Stimulated activated CD4-positive, alpha-beta T cell treated with anti-CD3 and anti-CD28 coated beads, Interleukin-4, amount 100 ng/mL, for 24 hours (primary cell): Measurements from ENCODE around the gene SMIM1.
A peak's percentile ranks its signal among the peaks of the same experiment; 100 is the strongest.

Experiments used
- DNase-seq: peaks from one replicate; pipeline ENCODE4 v3.0.0-alpha.2; 2020

Gene SMIM1

GRCh38 chr1:3772715-3773571 lies at the start of gene SMIM1:
Gene SMIM1, plus strand, starts transcription at chr1:3772749. Its CDS starts 2,625 bp downstream, at chr1:3775374.
- DNase-seq, result no peak

DNA sequence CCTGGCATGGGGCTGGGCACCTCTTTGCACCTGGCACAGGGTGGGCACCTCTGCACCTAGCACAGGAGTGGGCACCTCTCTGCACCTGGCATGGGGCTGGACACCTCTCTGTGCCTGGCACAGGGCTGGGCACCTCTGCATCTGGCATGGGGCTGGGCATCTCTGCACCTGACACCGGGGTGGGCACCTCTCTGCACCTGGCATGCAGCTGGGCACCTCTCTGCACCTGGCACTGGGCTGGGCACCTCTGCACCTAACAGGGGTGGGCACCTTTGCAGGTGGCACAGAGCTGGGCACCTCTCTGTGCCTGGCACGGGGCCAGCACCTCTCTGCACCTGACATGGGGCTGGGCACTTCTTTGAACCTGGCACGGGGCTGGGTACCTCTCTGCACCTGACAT lies 49.7 kb upstream of the SMIM1 start:
- DNase-seq, result no peak

GRCh38 chr1:3724416-3725030 lies 48.0 kb upstream of the SMIM1 start:
- peak; percentile 81 for DNase-seq

- no peak for DNase-seq
These were observed 47.2 kb upstream of the SMIM1 start for GRCh38 chr1:3725366-3725765.

DNA sequence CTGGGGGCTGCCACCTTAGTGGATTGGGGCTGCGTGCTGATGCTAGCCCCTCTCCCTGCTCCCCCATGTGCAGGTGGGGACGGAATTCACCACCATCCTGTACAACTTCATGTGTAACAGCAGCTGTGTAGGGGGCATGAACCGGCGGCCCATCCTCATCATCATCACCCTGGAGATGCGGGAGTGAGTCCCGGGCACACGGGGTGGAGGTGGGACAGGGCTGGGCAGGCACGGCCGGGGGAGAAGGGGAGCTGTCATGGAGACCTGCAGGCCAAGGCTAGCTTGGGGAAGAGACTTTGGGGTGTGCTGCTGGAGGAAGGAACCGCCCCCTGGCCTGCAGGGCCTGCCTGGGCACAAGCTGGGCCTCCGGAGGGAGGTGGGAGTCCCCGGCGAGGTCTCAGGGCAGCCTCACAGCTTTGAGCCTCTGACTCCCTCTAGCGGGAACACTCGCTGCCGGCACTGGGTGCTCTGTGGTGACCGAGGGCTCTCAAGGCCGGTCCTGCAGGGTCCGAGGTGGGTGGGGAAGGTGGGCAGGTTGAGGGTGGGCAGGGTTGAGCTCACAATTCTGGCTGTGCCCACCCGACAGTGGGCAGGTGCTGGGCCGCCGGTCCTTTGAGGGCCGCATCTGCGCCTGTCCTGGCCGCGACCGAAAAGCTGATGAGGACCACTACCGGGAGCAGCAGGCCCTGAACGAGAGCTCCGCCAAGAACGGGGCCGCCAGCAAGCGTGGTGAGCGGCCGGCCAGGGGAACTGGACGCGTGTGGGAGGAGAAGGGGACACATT lies 45.3 kb upstream of the SMIM1 start:
- DNase-seq, result no peak

GRCh38 chr1:3727825-3728776 lies 44.4 kb upstream of the SMIM1 start:
- DNase-seq, result no peak

DNA sequence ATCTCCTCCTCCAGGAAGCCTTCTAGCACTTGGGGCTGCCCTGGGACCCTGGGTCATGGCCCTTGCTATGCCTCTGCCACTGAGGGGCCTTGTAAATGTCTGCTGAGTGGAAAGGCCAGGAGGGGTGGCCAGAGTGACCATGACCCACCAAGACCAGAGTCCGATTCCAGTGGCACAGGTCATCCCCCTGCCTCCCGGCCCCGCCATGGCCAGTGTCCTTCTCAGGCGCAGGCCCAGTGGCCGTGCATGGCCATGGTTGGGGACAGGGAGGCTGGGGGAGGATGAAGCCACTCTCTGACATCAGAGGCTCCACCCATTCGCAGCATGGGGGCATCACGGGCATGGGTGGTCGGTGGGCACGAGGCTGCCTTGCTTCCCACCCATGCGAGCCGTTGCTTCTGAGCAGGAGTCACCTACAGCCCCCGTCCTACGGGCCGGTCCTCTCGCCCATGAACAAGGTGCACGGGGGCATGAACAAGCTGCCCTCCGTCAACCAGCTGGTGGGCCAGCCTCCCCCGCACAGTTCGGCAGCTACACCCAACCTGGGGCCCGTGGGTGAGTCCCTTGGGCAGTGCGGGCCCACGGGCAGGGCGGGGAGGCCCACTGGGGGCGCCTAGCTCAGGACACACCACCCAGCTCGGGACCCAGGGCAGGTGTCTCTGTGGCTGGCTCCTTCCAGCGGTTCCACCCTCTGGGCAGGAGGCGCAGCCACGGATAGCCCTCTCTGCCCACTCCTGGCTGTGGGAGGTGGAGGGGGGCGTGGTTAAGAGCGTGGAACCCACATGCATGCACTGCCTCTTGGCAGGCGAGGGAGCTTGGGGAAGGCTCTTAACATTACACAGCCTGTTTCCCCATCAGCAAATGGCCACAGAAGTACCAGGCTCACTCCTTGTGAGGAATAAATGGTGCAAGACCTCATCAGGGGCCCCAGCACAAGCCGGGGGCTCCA lies 42.7 kb upstream of the SMIM1 start:
- DNase-seq, result no peak

DNA sequence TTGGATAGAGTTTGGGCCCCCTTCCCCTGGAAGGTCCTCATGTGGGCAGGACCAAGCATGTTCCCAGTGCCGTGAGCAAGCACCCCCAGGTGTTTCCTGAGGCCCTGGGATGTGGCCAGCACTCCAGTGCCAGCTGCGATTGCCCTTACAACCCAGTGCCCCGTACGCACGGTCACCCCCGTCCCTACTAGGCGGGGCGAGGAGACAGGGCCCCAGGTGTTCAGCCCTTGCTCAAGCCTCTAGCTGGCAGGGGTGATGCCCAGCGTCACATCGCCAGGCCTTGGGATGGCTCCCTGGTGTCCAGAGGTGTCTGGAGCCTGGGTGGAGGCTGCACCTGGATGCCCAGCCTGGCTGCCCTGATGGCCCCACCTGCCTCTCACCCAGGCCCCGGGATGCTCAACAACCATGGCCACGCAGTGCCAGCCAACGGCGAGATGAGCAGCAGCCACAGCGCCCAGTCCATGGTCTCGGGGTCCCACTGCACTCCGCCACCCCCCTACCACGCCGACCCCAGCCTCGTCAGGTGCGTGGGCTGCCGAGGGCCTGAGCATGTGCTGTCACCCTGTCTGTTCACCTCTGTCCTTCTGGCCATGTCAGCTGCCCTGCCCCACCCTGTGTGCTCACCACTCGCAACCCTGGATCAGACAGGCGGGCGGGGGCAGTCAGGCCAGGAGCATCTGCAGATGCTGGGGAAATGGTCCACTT lies 41.9 kb upstream of the SMIM1 start:
- DNase-seq, result no peak

DNA sequence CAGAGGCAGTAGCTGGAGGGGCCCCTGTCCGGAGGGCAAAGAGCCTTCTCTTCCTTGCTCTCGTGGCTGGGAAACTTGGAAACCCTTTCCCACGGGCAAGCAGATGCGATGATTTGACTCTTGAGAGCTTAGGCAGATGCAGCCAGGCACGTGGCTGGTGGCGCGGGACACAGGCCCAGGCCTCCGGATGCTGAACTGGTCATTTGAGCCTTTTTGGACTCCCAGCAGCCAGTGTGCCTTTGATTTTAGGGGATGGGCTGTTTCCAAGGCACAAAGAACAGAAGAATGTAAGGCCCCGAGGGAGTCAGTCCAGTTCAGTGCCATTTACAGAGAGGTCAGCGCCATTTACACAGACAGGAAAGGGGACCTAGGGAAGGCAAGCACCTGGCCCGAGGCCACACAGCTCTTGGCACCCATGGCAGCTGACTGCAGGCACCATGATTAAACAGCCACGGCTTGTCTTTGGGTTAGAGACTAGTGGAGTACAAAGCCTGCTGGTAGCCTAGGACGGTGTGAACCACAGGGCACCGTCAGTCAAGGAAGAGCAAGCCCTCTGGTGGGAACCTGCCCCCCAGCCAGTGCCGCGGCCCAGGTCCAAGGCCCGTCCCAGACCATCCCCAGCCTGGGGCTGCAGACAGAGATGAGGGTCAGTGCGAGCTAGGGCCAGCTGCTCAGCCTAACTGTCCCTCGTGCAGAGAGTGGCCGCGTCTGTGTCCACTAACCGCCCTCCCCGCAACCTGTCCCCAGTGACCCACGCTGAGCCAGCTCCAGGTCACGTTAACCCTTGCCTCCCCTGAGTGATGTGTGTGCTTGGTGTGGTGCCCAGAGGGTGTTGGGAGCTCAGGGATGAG lies 40.7 kb upstream of the SMIM1 start:
- no peak for DNase-seq

DNA sequence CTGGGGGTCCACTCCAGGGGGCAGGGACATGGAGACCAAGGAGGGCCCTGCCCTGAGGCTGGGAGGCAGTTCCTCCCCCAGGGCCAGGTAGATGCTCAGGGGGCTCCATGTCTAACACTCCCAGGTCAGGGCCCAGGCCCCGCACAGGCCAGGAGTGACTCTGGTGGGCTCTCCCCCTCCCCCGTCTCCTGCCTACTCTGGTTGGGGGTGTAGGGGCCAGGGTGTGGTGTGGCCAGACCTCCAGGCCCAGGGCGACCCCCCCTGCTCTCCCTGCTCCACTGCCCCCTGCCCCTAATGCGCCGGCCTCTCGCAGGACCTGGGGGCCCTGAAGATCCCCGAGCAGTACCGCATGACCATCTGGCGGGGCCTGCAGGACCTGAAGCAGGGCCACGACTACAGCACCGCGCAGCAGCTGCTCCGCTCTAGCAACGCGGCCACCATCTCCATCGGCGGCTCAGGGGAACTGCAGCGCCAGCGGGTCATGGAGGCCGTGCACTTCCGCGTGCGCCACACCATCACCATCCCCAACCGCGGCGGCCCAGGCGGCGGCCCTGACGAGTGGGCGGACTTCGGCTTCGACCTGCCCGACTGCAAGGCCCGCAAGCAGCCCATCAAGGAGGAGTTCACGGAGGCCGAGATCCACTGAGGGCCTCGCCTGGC lies 40.0 kb upstream of the SMIM1 start:
- no peak for DNase-seq

- no peak for DNase-seq
These were observed 39.3 kb upstream of the SMIM1 start for GRCh38 chr1:3733094-3733882.

- no peak for DNase-seq
These were observed 38.5 kb upstream of the SMIM1 start for GRCh38 chr1:3733883-3734589.

GRCh38 chr1:3734602-3735001 lies 37.9 kb upstream of the SMIM1 start:
- no peak for DNase-seq

- no peak for DNase-seq
These were observed 37.4 kb upstream of the SMIM1 start for GRCh38 chr1:3735027-3735681.

DNA sequence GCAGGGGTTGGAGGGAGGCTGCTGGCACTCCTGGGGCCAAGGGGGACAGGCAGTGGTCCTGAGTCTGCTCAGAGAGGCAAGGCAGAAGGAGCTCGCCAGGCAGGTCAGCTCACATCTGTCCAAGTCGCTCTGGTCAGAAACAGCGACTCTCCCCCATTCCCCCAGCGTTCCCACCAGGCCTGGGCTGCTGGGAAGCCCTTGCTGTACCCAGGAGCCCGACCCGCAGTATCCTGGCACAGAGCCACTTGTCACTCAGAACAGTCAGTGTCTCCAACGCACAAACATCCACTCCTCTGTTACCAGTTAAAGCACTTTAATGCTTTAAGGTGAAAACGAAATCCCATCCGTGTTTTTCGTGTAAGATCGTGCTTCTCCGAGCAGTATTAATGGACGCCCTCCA lies 36.9 kb upstream of the SMIM1 start:
- no peak for DNase-seq

- DNase-seq, result no peak
These were observed 36.4 kb upstream of the SMIM1 start for GRCh38 chr1:3736131-3736561.

DNA sequence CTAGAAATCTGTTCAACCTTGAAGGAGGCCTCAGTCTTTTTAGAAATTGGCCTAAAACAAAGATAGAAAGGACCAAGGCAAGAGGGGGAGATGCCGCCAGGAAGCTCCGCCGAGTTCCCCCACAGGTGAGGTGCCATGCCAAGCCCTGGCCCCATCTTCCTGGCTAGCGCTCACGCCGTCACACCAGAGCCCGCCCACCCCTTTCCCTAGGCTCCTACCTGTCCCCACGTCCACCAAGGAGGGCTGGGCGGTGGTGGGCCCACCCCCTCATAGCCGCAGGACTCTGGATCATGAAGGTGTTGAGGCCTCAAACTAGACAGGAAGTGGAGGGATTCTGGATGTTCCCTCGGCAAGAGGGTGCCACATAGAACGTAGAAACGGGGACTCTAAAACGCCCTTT lies 35.8 kb upstream of the SMIM1 start:
- no peak for DNase-seq
